Activated naive CD4-positive, alpha-beta T cell treated with anti-CD3 and anti-CD28 coated beads for 36 hours (primary cell): ENCODE measurements around the gene PTPRN2. TPM values are rescaled to one million over a fixed set of nuclear protein-coding genes. Genes with fewer than 3 reads are reported as not detected.

Experiments used
- CTCF ChIA-PET: fragments of 350-600 bp; sonication (Branson Sonifier 250); formaldehyde crosslinking; loops from one replicate; lab custom pipeline; 2021; ENCODE audit warnings: antibody characterized with exemption; lab: Charles Lee
- DNase-seq: peaks from one replicate; pipeline ENCODE4 v3.0.0-alpha.2; 2020
- H3K27ac Mint-ChIP-seq: one replicate; pipeline ENCODE4 v1.8.0; 2021; ENCODE audit warnings: mild to moderate bottlenecking, mixed read lengths
- H3K27me3 Mint-ChIP-seq: one replicate; pipeline ENCODE4 v1.8.0; 2021; ENCODE audit warnings: low read depth, mixed read lengths
- H3K36me3 Mint-ChIP-seq: one replicate; pipeline ENCODE4 v1.8.0; 2021; ENCODE audit warnings: low read depth, mixed read lengths
- H3K4me1 Mint-ChIP-seq: one replicate; pipeline ENCODE4 v1.8.0; 2021; ENCODE audit warnings: low read depth, mixed read lengths
- H3K4me3 Mint-ChIP-seq: one replicate; pipeline ENCODE4 v1.8.0; 2021; ENCODE audit warnings: mild to moderate bottlenecking, moderate library complexity, mixed read lengths
- H3K9me3 Mint-ChIP-seq: one replicate; pipeline ENCODE4 v1.8.0; 2021; ENCODE audit warnings: mixed read lengths
- intact Hi-C: fragments of 100-400 bp; cut with micrococcal nuclease; formaldehyde crosslinking; loops from one replicate; pipeline ENCODE4 v1.15.1; 2023
- total RNA-seq, 2 experiments: library from RNA; stranded (reverse); gene quantifications; one replicate each; pipeline ENCODE4 v1.2.3, GENCODE V29; 2021

PTPRN2 gene
- total RNA-seq, 2 experiments from 2014 or later: 0.54 to 0.62 TPM

GRCh38 chr7:157845203-157845835 is 742.3 kb downstream of the PTPRN2 start:
- intact Hi-C loops: no loop called here
- Mint-ChIP-seq H3K4me3 (no peak overlapping the region), H3K27me3 (no peaks in the 10 kb centered on the region), H3K9me3 (no peaks in the 10 kb centered on the region), H3K27ac (no peak overlapping the region), H3K36me3 (no peaks in the 10 kb centered on the region), H3K4me1 (peaks cover 2% of the 10 kb centered on the region)
- DNase-seq: no peak
- CTCF ChIA-PET: no interaction called here

- no peak for DNase-seq
- intact Hi-C loops: no loop called here
- Mint-ChIP-seq H3K4me3 (no peak overlapping the region), H3K27ac (no peak overlapping the region), H3K36me3 (no peaks in the 10 kb centered on the region), H3K4me1 (peaks cover 2% of the 10 kb centered on the region), H3K9me3 (no peaks in the 10 kb centered on the region), H3K27me3 (no peaks in the 10 kb centered on the region)
- CTCF ChIA-PET: no interaction called here
Measured at GRCh38 chr7:157844611-157845010, 743.0 kb downstream of the PTPRN2 start.

- intact Hi-C loops: no loop called here
- H3K9me3 Mint-ChIP-seq: no peaks in the 10 kb centered on the region
- no peaks in the 10 kb centered on the region for H3K27me3 Mint-ChIP-seq
- H3K4me1 Mint-ChIP-seq: peaks cover 2% of the 10 kb centered on the region
- CTCF ChIA-PET: no interaction called here
- DNase-seq: no peak
- no peak overlapping the region for H3K27ac Mint-ChIP-seq
- H3K36me3 Mint-ChIP-seq: no peaks in the 10 kb centered on the region
- no peak overlapping the region for H3K4me3 Mint-ChIP-seq
Measured at GRCh38 chr7:157844141-157844540, 743.5 kb downstream of the PTPRN2 start.

- H3K36me3 Mint-ChIP-seq: no peaks in the 10 kb centered on the region
- H3K27ac Mint-ChIP-seq: no peak overlapping the region
- peaks cover 2% of the 10 kb centered on the region for H3K4me1 Mint-ChIP-seq
- CTCF ChIA-PET: no interaction called here
- no peak overlapping the region for H3K4me3 Mint-ChIP-seq
- no peaks in the 10 kb centered on the region for H3K27me3 Mint-ChIP-seq
- intact Hi-C loops: no loop called here
- DNase-seq: no peak
- no peaks in the 10 kb centered on the region for H3K9me3 Mint-ChIP-seq
Measured at GRCh38 chr7:157843336-157844140, 744.1 kb downstream of the PTPRN2 start.

- Mint-ChIP-seq H3K9me3 (no peaks in the 10 kb centered on the region), H3K4me1 (peaks cover 2% of the 10 kb centered on the region), H3K27ac (no peak overlapping the region)
Measured at GRCh38 chr7:157841773-157842370, 745.8 kb downstream of the PTPRN2 start.

GRCh38 chr7:157840914-157841772 is 746.5 kb downstream of the PTPRN2 start:
- H3K4me1 Mint-ChIP-seq: peaks cover 2% of the 10 kb centered on the region
- no peak overlapping the region for H3K27ac Mint-ChIP-seq
- no peaks in the 10 kb centered on the region for H3K9me3 Mint-ChIP-seq
- no peaks in the 10 kb centered on the region for H3K36me3 Mint-ChIP-seq
- H3K4me3 Mint-ChIP-seq: no peak overlapping the region
- CTCF ChIA-PET: no interaction called here
- intact Hi-C loops: no loop called here
- no peak for DNase-seq
- no peaks in the 10 kb centered on the region for H3K27me3 Mint-ChIP-seq

More at GRCh38 chr7:157841773-157842370, 745.8 kb downstream of the PTPRN2 start:
- no peak overlapping the region for H3K4me3 Mint-ChIP-seq
- H3K36me3 Mint-ChIP-seq: no peaks in the 10 kb centered on the region
- intact Hi-C loops: no loop called here
- CTCF ChIA-PET: no interaction called here
- no peaks in the 10 kb centered on the region for H3K27me3 Mint-ChIP-seq
- DNase-seq: no peak

GRCh38 chr7:157840174-157840913 is 747.3 kb downstream of the PTPRN2 start:
- H3K27ac Mint-ChIP-seq: no peak overlapping the region
- DNase-seq: no peak
- no peaks in the 10 kb centered on the region for H3K4me1 Mint-ChIP-seq
- no peaks in the 10 kb centered on the region for H3K9me3 Mint-ChIP-seq
- no peaks in the 10 kb centered on the region for H3K27me3 Mint-ChIP-seq
- no peaks in the 10 kb centered on the region for H3K36me3 Mint-ChIP-seq
- H3K4me3 Mint-ChIP-seq: no peak overlapping the region
- intact Hi-C loops: no loop called here
- CTCF ChIA-PET: no interaction called here

GRCh38 chr7:157839672-157840167 is 747.9 kb downstream of the PTPRN2 start:
- CTCF ChIA-PET: no interaction called here
- no peak overlapping the region for H3K4me3 Mint-ChIP-seq
- no peaks in the 10 kb centered on the region for H3K4me1 Mint-ChIP-seq
- H3K36me3 Mint-ChIP-seq: no peaks in the 10 kb centered on the region
- DNase-seq: no peak
- no peaks in the 10 kb centered on the region for H3K27me3 Mint-ChIP-seq
- no peaks in the 10 kb centered on the region for H3K9me3 Mint-ChIP-seq
- no peak overlapping the region for H3K27ac Mint-ChIP-seq
- intact Hi-C loops: no loop called here

GRCh38 chr7:157839226-157839625 is 748.4 kb downstream of the PTPRN2 start:
- CTCF ChIA-PET: no interaction called here
- no peaks in the 10 kb centered on the region for H3K36me3 Mint-ChIP-seq
- DNase-seq: no peak
- intact Hi-C loops: no loop called here
- no peaks in the 10 kb centered on the region for H3K9me3 Mint-ChIP-seq
- no peaks in the 10 kb centered on the region for H3K4me1 Mint-ChIP-seq
- no peaks in the 10 kb centered on the region for H3K27me3 Mint-ChIP-seq
- H3K4me3 Mint-ChIP-seq: no peak overlapping the region
- no peak overlapping the region for H3K27ac Mint-ChIP-seq

GRCh38 chr7:157837561-157837960 is 750.1 kb downstream of the PTPRN2 start:
- no peaks in the 10 kb centered on the region for H3K9me3 Mint-ChIP-seq
- CTCF ChIA-PET: no interaction called here
- intact Hi-C loops: no loop called here
- DNase-seq: no peak
- H3K27ac Mint-ChIP-seq: no peak overlapping the region
- H3K27me3 Mint-ChIP-seq: no peaks in the 10 kb centered on the region
- H3K36me3 Mint-ChIP-seq: no peaks in the 10 kb centered on the region
- peaks cover under 1% of the 10 kb centered on the region for H3K4me1 Mint-ChIP-seq
- H3K4me3 Mint-ChIP-seq: no peak overlapping the region

- no peak for DNase-seq
- CTCF ChIA-PET: no interaction called here
- Mint-ChIP-seq H3K4me1 (peaks cover 3% of the 10 kb centered on the region), H3K4me3 (no peak overlapping the region), H3K9me3 (no peaks in the 10 kb centered on the region), H3K36me3 (no peaks in the 10 kb centered on the region), H3K27me3 (no peaks in the 10 kb centered on the region), H3K27ac (no peak overlapping the region)
- intact Hi-C loops: no loop called here
Measured at GRCh38 chr7:157837047-157837446, 750.6 kb downstream of the PTPRN2 start.
